ENCODE results near the gene PTPN12.
"Not testable (repeated sequence)": the region's sequence is repeated elsewhere in the genome, so short reads cannot be mapped to it uniquely, and the experiment has no call there.

Gene PTPN12

GRCh38 chr7:77537136-77537777 lies at the start of gene PTPN12:
TSS of gene PTPN12 (plus strand) at chr7:77537295. CDS start at chr7:77537547, 252 bp downstream.
- no peak for DNase-seq (ENCODE audit: low read depth)
- peak within 1 kb of the TSS; percentile 71 for H3K4me3 ChIP-seq (ENCODE audit: low read depth, low read length)
- no peak for TF ChIP-seq CTCF (IDR thresholded peaks at IDR 0.05; ENCODE audit: low read depth, low read length, missing control alignments)

DNA sequence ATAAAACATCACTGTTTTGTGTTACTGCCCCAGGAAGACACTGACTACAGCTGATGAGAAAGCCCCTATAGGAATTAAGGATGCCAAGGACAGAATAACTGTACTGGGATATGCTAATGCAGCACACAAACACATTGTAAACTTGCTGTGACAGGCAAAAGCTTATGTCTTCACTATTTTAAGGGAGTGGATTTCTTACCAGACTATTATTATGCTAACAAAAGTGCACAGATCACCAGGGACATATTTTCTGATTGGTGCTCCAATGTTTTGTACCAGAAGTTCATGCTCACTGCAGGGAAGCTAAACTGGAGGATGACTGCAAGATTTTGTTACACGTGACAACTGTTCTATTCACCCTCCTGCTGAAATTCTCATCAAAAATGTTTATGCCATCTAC lies 48.1 kb upstream of the PTPN12 start:
- no peak for TF ChIP-seq CTCF (IDR thresholded peaks at IDR 0.05; ENCODE audit: low read depth, low read length, missing control alignments)
- H3K4me3 ChIP-seq (ENCODE audit: low read depth, low read length) = no peak overlapping the region
- no peak for DNase-seq (ENCODE audit: low read depth)

DNA sequence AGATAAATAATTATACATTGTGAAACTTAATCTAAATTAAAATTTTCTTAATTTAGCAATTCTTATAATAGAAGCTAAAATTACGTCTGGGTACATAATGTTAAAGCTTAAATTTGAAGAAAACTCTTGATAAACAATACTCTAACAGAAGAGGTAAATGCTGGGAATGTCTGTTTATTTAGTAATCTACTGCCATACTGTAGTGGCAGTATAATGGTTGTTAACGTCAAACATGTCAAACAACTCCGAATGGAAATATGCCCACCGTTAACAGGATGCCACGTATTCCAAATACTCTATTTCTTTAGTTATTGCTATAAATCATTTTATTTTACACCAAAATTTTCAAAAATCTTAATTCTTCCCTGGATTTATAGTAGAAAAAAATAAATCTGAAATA lies 40.0 kb upstream of the PTPN12 start:
- no peak for DNase-seq (ENCODE audit: low read depth)
- H3K4me3 ChIP-seq (ENCODE audit: low read depth, low read length) = no peak overlapping the region
- no peak for TF ChIP-seq CTCF (IDR thresholded peaks at IDR 0.05; ENCODE audit: low read depth, low read length, missing control alignments)

DNA sequence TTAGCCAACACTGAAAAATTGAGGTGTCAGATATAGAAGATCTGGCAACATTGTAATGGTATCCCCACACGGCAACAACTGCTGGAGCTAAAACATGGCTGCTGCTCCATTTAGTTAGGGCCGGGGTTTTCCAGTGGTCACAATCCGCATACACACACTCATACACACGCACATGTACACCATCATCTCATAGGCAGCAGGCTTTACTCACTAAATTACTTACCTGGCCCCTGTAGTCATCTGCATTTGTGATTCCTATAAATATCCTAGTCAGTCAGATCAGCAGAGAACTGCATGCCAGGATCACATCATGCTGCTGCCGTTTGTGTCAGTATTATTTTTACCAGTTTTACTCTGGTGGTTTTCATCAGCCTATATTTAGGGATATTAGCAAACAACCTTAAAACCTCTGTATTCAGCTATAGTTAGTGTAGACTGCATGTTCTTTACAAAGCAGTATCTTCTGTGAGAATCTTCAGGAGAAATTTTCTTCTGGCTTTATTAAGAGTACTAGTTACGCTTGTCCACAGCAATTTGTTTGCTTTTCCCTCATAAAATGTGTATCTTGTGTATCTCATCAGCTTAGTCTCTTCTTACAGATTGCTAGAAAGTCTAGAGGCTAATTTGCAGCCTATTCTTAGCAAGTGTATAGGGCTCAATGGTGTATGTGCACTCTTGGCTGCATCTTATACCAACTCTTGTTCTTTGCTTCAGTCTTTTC lies 38.3 kb upstream of the PTPN12 start:
- no peak for TF ChIP-seq CTCF (IDR thresholded peaks at IDR 0.05; ENCODE audit: low read depth, low read length, missing control alignments)
- no peak overlapping the region for H3K4me3 ChIP-seq (ENCODE audit: low read depth, low read length)
- peak; percentile 12 for DNase-seq (ENCODE audit: low read depth)

DNA sequence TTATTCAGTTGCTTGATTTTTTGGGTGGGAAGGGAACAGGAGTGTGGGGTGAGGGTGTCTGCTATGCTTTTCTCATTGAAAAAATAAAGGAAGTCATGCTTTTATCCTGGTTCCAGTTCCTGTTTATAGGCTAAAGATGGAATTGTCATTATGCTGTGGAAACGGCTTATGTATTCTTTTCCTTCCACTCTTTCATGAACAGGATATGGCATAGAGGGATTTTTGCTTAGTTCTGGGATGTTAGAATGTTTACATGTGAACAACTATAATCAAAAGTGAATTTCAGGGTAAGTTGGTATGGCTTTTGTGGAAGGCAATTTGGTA lies 35.9 kb upstream of the PTPN12 start:
- DNase-seq (ENCODE audit: low read depth) = no peak
- no peak for TF ChIP-seq CTCF (IDR thresholded peaks at IDR 0.05; ENCODE audit: low read depth, low read length, missing control alignments)
- no peak overlapping the region for H3K4me3 ChIP-seq (ENCODE audit: low read depth, low read length)

DNA sequence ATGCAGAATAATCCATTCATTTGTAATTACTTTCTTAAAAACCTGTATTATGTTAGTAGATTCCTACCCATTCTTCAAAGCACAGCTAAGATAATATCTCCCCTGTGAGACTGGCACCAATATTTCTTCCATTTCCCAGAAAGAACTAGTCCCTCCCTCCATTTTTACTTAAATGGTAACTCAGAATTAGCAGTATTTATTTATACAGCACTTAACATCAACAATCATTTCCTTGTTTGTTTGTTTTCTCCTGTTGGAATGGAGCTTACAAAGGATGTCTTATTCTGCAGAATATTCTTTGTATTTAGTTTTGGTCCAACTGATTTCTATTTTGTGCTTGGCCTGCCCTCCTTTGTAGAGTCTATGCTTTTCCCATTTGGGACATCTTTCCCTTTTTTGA lies 32.1 kb upstream of the PTPN12 start:
- no peak for TF ChIP-seq CTCF (IDR thresholded peaks at IDR 0.05; ENCODE audit: low read depth, low read length, missing control alignments)
- H3K4me3 ChIP-seq (ENCODE audit: low read depth, low read length) = no peak overlapping the region
- no peak for DNase-seq (ENCODE audit: low read depth)

- DNase-seq (ENCODE audit: low read depth) = no peak
- H3K4me3 ChIP-seq (ENCODE audit: low read depth, low read length) = no peak overlapping the region
- no peak for TF ChIP-seq CTCF (IDR thresholded peaks at IDR 0.05; ENCODE audit: low read depth, low read length, missing control alignments)
Measured at GRCh38 chr7:77506899-77507298, 30.2 kb upstream of the PTPN12 start.

GRCh38 chr7:77513002-77513670 lies 24.0 kb upstream of the PTPN12 start:
- DNase-seq (ENCODE audit: low read depth); H3K4me3 ChIP-seq (ENCODE audit: low read depth, low read length): not testable (repeated sequence)
